Measurements from ENCODE around the gene EYS.

Gene EYS

DNA sequence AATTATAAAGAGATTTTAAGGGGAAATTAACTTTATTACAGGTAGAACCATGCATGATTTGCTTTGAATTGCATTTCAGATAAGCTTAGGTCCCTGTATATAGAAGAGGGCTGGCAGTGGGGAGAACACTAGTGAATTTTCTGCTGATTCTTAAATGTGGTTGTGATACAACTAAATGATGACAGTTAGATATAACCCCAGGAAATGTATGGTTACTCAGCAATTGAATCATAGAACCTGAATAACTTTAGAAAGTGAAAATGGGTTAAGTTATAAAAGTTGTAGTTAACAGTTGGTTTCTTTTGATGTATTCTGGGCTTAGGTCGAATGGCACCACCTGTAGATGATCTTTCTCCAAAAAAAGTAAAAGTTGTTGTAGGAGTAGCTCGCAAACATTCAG, 2001.3 kb downstream of the EYS start:
- no peak for ATAC-seq
- TF ChIP-seq ZFP30 (CRISPR knock-in tag; IDR thresholded peaks at IDR 0.05) = no peak
- no peak for TF ChIP-seq TOX (CRISPR knock-in tag; IDR thresholded peaks at IDR 0.05; ENCODE audit: borderline replicate concordance)
- TF ChIP-seq ESRRG (CRISPR knock-in tag; IDR thresholded peaks at IDR 0.05) = no peak
- TF ChIP-seq SNAI2 (CRISPR knock-in tag; IDR thresholded peaks at IDR 0.05) = no peak
- TF ChIP-seq, protein P1, sequence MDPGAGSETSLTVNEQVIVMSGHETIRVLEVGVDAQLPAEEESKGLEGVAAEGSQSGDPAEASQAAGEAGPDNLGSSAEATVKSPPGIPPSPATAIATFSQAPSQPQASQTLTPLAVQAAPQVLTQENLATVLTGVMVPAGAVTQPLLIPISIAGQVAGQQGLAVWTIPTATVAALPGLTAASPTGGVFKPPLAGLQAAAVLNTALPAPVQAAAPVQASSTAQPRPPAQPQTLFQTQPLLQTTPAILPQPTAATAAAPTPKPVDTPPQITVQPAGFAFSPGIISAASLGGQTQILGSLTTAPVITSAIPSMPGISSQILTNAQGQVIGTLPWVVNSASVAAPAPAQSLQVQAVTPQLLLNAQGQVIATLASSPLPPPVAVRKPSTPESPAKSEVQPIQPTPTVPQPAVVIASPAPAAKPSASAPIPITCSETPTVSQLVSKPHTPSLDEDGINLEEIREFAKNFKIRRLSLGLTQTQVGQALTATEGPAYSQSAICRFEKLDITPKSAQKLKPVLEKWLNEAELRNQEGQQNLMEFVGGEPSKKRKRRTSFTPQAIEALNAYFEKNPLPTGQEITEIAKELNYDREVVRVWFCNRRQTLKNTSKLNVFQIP (CRISPR knock-in tag; IDR thresholded peaks at IDR 0.05; ENCODE audit: borderline replicate concordance, low read depth) = no peak
- no peak for TF ChIP-seq PATZ1 (CRISPR knock-in tag; IDR thresholded peaks at IDR 0.05; ENCODE audit: borderline replicate concordance)
- TF ChIP-seq, protein P2, sequence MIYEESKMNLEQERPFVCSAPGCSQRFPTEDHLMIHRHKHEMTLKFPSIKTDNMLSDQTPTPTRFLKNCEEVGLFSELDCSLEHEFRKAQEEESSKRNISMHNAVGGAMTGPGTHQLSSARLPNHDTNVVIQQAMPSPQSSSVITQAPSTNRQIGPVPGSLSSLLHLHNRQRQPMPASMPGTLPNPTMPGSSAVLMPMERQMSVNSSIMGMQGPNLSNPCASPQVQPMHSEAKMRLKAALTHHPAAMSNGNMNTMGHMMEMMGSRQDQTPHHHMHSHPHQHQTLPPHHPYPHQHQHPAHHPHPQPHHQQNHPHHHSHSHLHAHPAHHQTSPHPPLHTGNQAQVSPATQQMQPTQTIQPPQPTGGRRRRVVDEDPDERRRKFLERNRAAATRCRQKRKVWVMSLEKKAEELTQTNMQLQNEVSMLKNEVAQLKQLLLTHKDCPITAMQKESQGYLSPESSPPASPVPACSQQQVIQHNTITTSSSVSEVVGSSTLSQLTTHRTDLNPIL (CRISPR knock-in tag; IDR thresholded peaks at IDR 0.05; ENCODE audit: low read depth) = no peak
- no peak for TF ChIP-seq BACH2 (CRISPR knock-in tag; IDR thresholded peaks at IDR 0.05; ENCODE audit: borderline replicate concordance)
- TF ChIP-seq PPARA (CRISPR knock-in tag; IDR thresholded peaks at IDR 0.05; ENCODE audit: borderline replicate concordance) = no peak
- no peak for TF ChIP-seq GLIS3 (CRISPR knock-in tag; IDR thresholded peaks at IDR 0.05)
- no peak for TF ChIP-seq ZFP3 (CRISPR knock-in tag; IDR thresholded peaks at IDR 0.05)
- no peak for TF ChIP-seq ZNF565 (CRISPR knock-in tag; conservative IDR thresholded peaks at IDR 0.05; ENCODE audit: low read depth)
- TF ChIP-seq ZNF70 (CRISPR knock-in tag; IDR thresholded peaks at IDR 0.05) = no peak
- no peak for TF ChIP-seq ISL1 (CRISPR knock-in tag; IDR thresholded peaks at IDR 0.05)
- no peak for TF ChIP-seq TCF4 (CRISPR knock-in tag; IDR thresholded peaks at IDR 0.05; ENCODE audit: borderline replicate concordance)
- TF ChIP-seq ARNTL (CRISPR knock-in tag; IDR thresholded peaks at IDR 0.05; ENCODE audit: borderline replicate concordance, low read depth) = no peak
- no peak for TF ChIP-seq RARB (CRISPR knock-in tag; IDR thresholded peaks at IDR 0.05)
- TF ChIP-seq ZC3H10 (CRISPR knock-in tag; IDR thresholded peaks at IDR 0.05) = no peak

DNA sequence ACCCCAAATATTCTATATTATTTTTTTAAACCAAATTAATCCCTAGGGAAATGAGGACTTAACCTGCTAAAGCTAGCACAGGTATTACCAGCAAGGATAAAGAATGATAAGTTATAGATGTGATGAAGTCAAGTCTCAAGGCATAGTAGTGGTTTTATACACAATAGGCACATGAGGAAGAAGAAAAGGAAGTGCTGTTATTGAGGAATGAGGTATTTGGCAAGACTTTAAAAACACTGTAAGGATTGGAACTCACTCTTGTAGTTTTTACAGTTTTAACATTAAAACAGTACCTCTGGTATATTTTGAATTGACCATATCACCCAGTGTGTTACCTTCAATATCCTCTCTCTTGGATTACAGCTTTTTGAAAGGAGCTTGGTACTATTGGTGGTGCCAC, 2016.8 kb downstream of the EYS start:
- ATAC-seq = no peak
- TF ChIP-seq TOX (CRISPR knock-in tag; IDR thresholded peaks at IDR 0.05; ENCODE audit: borderline replicate concordance) (no peak), BACH2 (CRISPR knock-in tag; IDR thresholded peaks at IDR 0.05; ENCODE audit: borderline replicate concordance) (no peak), RARB (CRISPR knock-in tag; IDR thresholded peaks at IDR 0.05) (no peak), ZC3H10 (CRISPR knock-in tag; IDR thresholded peaks at IDR 0.05) (no peak), SNAI2 (CRISPR knock-in tag; IDR thresholded peaks at IDR 0.05) (no peak), OSR1 (CRISPR knock-in tag; IDR thresholded peaks at IDR 0.05) (no peak), ZNF8 (CRISPR knock-in tag; IDR thresholded peaks at IDR 0.05) (no peak), ARNTL (CRISPR knock-in tag; IDR thresholded peaks at IDR 0.05; ENCODE audit: borderline replicate concordance, low read depth) (no peak), GLIS3 (CRISPR knock-in tag; IDR thresholded peaks at IDR 0.05) (no peak), PPARA (CRISPR knock-in tag; IDR thresholded peaks at IDR 0.05; ENCODE audit: borderline replicate concordance) (no peak), ZFP3 (CRISPR knock-in tag; IDR thresholded peaks at IDR 0.05) (no peak), PATZ1 (CRISPR knock-in tag; IDR thresholded peaks at IDR 0.05; ENCODE audit: borderline replicate concordance) (no peak), ESRRG (CRISPR knock-in tag; IDR thresholded peaks at IDR 0.05) (no peak)
- TF ChIP-seq, protein P3, sequence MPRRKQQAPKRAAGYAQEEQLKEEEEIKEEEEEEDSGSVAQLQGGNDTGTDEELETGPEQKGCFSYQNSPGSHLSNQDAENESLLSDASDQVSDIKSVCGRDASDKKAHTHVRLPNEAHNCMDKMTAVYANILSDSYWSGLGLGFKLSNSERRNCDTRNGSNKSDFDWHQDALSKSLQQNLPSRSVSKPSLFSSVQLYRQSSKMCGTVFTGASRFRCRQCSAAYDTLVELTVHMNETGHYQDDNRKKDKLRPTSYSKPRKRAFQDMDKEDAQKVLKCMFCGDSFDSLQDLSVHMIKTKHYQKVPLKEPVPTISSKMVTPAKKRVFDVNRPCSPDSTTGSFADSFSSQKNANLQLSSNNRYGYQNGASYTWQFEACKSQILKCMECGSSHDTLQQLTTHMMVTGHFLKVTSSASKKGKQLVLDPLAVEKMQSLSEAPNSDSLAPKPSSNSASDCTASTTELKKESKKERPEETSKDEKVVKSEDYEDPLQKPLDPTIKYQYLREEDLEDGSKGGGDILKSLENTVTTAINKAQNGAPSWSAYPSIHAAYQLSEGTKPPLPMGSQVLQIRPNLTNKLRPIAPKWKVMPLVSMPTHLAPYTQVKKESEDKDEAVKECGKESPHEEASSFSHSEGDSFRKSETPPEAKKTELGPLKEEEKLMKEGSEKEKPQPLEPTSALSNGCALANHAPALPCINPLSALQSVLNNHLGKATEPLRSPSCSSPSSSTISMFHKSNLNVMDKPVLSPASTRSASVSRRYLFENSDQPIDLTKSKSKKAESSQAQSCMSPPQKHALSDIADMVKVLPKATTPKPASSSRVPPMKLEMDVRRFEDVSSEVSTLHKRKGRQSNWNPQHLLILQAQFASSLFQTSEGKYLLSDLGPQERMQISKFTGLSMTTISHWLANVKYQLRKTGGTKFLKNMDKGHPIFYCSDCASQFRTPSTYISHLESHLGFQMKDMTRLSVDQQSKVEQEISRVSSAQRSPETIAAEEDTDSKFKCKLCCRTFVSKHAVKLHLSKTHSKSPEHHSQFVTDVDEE (CRISPR knock-in tag; IDR thresholded peaks at IDR 0.05) = no peak
- TF ChIP-seq, protein P4, sequence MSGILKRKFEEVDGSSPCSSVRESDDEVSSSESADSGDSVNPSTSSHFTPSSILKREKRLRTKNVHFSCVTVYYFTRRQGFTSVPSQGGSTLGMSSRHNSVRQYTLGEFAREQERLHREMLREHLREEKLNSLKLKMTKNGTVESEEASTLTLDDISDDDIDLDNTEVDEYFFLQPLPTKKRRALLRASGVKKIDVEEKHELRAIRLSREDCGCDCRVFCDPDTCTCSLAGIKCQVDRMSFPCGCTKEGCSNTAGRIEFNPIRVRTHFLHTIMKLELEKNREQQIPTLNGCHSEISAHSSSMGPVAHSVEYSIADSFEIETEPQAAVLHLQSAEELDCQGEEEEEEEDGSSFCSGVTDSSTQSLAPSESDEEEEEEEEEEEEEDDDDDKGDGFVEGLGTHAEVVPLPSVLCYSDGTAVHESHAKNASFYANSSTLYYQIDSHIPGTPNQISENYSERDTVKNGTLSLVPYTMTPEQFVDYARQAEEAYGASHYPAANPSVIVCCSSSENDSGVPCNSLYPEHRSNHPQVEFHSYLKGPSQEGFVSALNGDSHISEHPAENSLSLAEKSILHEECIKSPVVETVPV (CRISPR knock-in tag; IDR thresholded peaks at IDR 0.05) = no peak
- TF ChIP-seq, protein P1 (CRISPR knock-in tag; IDR thresholded peaks at IDR 0.05; ENCODE audit: borderline replicate concordance, low read depth) = no peak
- TF ChIP-seq, protein P2 (CRISPR knock-in tag; IDR thresholded peaks at IDR 0.05; ENCODE audit: low read depth) = no peak

All from SK-N-SH treated with all-trans-retinoic acid at 6 μM for 48 hours (cell line).